Upper lobe of left lung (tissue), 4 donors: ENCODE results near the gene HSP90AB1.

Experiments used
- EP300 ChIP-seq, 4 donors: sonication (generic); formaldehyde crosslinking; IDR thresholded peaks; one replicate each; pipeline ENCODE4 v1.5.1; 2017; ENCODE audit warnings: antibody characterized with exemption in 4 of 4, control low read depth in 2 of 4
- TF ChIP-seq, protein P1 (sequence below), 6 experiments: fragments of 450-650 bp in 4 of 6; fragments of 200-600 bp in 2 of 6; sonication (generic) in 2 of 6; IDR thresholded peaks; one replicate each; pipeline ENCODE4 v1.5.1; 2016 to 2019; ENCODE audit warnings: antibody characterized with exemption in 6 of 6

DNA sequence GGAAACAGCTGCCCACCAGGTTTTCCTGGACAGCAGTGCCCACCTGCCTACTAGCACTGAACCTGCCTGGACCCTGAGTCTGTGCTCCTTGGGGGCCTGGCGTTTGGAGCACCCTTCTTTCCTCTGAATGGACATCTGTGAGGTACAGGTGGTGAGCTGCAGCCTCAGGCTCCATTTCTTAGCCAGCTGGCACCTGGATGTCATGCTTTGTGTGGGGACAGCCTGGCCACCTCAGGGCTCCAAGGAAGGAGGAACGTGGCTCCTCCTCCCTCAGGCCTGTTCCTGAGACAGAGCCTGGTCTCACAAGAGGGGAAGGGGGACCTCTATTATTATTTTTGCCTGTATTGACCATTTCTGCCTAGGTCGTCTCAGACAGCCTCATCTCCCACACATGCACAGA, 31.4 kb downstream of the HSP90AB1 start:
- TF ChIP-seq, protein P1, sequence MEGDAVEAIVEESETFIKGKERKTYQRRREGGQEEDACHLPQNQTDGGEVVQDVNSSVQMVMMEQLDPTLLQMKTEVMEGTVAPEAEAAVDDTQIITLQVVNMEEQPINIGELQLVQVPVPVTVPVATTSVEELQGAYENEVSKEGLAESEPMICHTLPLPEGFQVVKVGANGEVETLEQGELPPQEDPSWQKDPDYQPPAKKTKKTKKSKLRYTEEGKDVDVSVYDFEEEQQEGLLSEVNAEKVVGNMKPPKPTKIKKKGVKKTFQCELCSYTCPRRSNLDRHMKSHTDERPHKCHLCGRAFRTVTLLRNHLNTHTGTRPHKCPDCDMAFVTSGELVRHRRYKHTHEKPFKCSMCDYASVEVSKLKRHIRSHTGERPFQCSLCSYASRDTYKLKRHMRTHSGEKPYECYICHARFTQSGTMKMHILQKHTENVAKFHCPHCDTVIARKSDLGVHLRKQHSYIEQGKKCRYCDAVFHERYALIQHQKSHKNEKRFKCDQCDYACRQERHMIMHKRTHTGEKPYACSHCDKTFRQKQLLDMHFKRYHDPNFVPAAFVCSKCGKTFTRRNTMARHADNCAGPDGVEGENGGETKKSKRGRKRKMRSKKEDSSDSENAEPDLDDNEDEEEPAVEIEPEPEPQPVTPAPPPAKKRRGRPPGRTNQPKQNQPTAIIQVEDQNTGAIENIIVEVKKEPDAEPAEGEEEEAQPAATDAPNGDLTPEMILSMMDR (IDR thresholded peaks at IDR 0.05): no peak
- TF ChIP-seq EP300 (IDR thresholded peaks at IDR 0.05): no peak
